GM12892 (cell line): ENCODE data around the gene FSTL4.

Experiments used
- POLR2A ChIP-seq: IDR thresholded peaks from 2 replicates; pipeline ENCODE4 v1.6.1; 2011; ENCODE audit warnings: low read depth, low read length, control low read depth
- POLR2AphosphoS5 ChIP-seq: IDR thresholded peaks from 2 replicates; pipeline ENCODE4 v1.6.1; 2011; ENCODE audit warnings: low read depth, low read length, control low read depth

- TF ChIP-seq POLR2A, result no peak
- no peak for TF ChIP-seq POLR2AphosphoS5
These were observed 14.8 kb upstream of the FSTL4 start for GRCh38 chr5:133627180-133627579.
